ENCODE measurements around the gene NOL8.

NOL8 gene

DNA sequence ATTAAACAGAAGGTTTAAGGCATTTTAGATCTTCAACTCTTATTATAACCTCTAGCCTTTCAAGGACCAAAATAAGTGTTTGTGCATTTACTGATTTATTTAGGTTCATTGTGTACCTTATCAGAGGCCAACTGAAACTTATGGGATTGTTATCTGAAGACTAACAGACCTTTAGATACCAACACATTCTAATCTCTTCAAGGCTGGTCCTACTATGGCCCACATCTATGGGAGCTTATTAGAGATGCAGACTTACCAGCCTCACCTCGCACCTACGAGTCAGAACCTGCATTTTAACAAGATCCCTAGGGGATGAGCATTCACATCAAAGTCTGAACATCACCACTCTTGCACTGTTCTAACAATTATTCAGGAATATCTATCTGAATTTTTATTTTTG lies 33.6 kb downstream of the NOL8 start:
- Histone ChIP-seq H3K4me1 (ENCODE audit: insufficient read depth, low read length) (peaks cover 18% of the 10 kb centered on the region), H3K4me3 (ENCODE audit: low read depth in 1 of 2, low read length in 2 of 2) (no peak overlapping the region), H3K27ac (ENCODE audit: low read depth, low read length) (no peak overlapping the region), H3K9ac (ENCODE audit: low read length) (no peak overlapping the region), H3K36me3 (ENCODE audit: insufficient read depth, low read length) (no peaks in the 10 kb centered on the region), H3K9me3 (ENCODE audit: low read length) (no peaks in the 10 kb centered on the region), H3K27me3 (ENCODE audit: control insufficient read depth in 1 of 2, insufficient read depth in 2 of 2, low read length in 2 of 2) (no peaks in the 10 kb centered on the region)

DNA sequence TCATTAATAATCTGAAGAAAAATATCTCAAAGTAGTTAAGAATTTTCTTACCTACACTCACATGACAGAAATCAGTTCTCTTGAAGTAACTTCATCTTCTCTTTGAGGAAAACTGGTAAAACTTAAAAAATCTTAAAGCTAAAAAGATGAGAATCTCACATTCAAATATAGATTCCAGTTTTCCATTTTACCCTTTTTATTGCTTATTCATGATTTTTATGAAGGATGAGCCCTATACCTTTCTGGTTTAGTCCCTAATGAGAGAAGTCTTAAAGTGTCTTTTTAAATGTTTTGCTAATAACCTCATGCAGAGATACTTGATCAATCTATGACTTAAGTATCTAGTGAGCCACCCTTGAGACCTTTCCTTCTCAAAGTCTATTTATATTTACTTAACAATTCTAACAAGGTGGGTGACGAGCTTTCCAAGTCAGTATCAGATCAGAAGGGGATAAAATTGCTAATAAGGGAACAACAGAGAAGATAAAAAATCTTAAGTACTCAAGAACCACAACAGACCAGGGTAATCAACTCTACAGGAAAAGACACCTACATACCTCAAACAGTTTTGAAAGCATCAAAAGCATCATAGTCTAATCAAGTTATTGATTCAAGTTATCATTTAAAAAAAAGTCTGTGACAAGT lies 34.2 kb downstream of the NOL8 start:
- Histone ChIP-seq H3K4me3 (ENCODE audit: low read depth in 1 of 2, low read length in 2 of 2) (no peak overlapping the region), H3K9ac (ENCODE audit: low read length) (no peak overlapping the region), H3K9me3 (ENCODE audit: low read length) (no peaks in the 10 kb centered on the region), H3K27ac (ENCODE audit: low read depth, low read length) (no peak overlapping the region), H3K4me1 (ENCODE audit: insufficient read depth, low read length) (peaks cover 18% of the 10 kb centered on the region), H3K27me3 (ENCODE audit: control insufficient read depth in 1 of 2, insufficient read depth in 2 of 2, low read length in 2 of 2) (no peaks in the 10 kb centered on the region), H3K36me3 (ENCODE audit: insufficient read depth, low read length) (no peaks in the 10 kb centered on the region)

DNA sequence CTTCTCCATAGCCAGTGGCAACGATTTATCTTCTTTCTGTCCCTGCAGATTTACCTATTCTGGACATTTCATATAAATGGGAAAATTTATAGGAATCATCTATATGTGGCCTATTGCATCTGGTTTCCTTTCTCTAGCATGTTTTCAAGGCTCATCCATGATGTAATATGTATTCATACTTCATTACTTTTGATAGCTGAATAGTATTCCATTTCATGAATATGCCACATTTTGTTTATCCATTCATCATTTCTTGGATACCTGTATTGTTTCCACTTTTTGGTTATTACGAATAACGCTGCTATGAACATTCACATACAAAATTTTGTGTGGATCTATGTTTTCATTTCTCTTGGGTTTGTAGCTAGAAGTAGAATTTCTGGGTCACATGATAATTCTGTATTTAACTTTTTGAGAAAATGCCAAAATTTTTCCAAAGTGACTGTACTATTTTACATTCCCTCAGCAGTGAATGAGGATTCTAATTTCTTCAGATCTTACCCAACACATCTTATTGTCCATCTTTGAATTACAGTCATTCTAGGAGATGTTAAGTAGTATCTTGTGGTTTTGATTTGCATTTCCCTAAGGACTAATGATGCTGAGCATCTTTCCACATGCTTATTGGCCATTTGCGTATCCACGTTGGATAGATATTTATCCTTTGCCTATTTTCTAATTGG lies 35.3 kb downstream of the NOL8 start:
- H3K4me3 ChIP-seq (ENCODE audit: low read depth in 1 of 2, low read length in 2 of 2) = no peak overlapping the region
- no peak overlapping the region for H3K27ac ChIP-seq (ENCODE audit: low read depth, low read length)
- H3K36me3 ChIP-seq (ENCODE audit: insufficient read depth, low read length) = peaks cover 9% of the 10 kb centered on the region
- H3K27me3 ChIP-seq (ENCODE audit: control insufficient read depth in 1 of 2, insufficient read depth in 2 of 2, low read length in 2 of 2) = no peaks in the 10 kb centered on the region
- H3K4me1 ChIP-seq (ENCODE audit: insufficient read depth, low read length) = peaks cover 18% of the 10 kb centered on the region
- no peaks in the 10 kb centered on the region for H3K9me3 ChIP-seq (ENCODE audit: low read length)
- no peak overlapping the region for H3K9ac ChIP-seq (ENCODE audit: low read length)

DNA sequence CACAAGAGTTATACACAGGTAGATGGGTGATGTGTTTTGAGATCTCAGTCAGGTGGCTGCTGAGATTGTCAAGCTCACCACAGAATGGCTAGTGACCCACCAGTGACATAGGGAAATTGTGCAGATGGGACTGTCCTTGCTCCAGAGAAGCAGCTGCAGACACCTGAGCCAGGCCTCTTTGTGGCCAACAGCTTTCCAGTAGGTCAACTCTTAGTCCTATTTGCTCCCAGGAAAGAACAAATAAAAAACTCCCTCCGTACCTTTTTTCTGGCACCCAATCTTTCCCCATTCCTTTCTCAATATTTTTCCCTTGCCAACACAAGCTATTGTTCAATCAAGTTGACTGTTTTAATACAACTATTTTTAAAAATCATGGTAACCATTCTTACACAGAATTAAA lies 45.8 kb downstream of the NOL8 start:
- Histone ChIP-seq H3K4me1 (ENCODE audit: insufficient read depth, low read length) (no peaks in the 10 kb centered on the region), H3K36me3 (ENCODE audit: insufficient read depth, low read length) (peaks cover 72% of the 10 kb centered on the region), H3K27ac (ENCODE audit: low read depth, low read length) (no peak overlapping the region), H3K9ac (ENCODE audit: low read length) (no peak overlapping the region), H3K4me3 (ENCODE audit: low read depth in 1 of 2, low read length in 2 of 2) (no peak overlapping the region), H3K27me3 (ENCODE audit: control insufficient read depth in 1 of 2, insufficient read depth in 2 of 2, low read length in 2 of 2) (no peaks in the 10 kb centered on the region), H3K9me3 (ENCODE audit: low read length) (no peaks in the 10 kb centered on the region)

DNA sequence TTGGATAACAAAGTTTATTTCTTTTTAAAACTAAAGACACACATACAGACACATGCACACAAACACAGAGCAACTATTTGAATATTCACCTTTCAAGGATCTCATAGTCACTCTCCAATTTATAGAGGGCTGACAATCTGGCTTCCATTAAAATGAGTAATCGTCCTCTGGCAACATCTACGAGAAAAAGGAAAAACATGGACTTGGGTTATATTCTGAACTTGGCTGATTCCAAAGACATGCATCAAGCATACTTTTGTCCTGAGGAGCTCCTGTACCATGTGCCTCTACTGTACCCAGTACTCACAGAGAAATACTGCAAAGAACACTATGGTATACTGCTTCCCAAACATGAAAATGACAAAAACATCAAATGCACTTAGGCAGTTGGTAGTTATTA lies 47.0 kb downstream of the NOL8 start:
- Histone ChIP-seq H3K9ac (ENCODE audit: low read length) (no peak overlapping the region), H3K36me3 (ENCODE audit: insufficient read depth, low read length) (peaks cover 70% of the 10 kb centered on the region), H3K27ac (ENCODE audit: low read depth, low read length) (no peak overlapping the region), H3K9me3 (ENCODE audit: low read length) (no peaks in the 10 kb centered on the region), H3K4me3 (ENCODE audit: low read depth in 1 of 2, low read length in 2 of 2) (no peak overlapping the region), H3K4me1 (ENCODE audit: insufficient read depth, low read length) (no peaks in the 10 kb centered on the region), H3K27me3 (ENCODE audit: control insufficient read depth in 1 of 2, insufficient read depth in 2 of 2, low read length in 2 of 2) (no peaks in the 10 kb centered on the region)

DNA sequence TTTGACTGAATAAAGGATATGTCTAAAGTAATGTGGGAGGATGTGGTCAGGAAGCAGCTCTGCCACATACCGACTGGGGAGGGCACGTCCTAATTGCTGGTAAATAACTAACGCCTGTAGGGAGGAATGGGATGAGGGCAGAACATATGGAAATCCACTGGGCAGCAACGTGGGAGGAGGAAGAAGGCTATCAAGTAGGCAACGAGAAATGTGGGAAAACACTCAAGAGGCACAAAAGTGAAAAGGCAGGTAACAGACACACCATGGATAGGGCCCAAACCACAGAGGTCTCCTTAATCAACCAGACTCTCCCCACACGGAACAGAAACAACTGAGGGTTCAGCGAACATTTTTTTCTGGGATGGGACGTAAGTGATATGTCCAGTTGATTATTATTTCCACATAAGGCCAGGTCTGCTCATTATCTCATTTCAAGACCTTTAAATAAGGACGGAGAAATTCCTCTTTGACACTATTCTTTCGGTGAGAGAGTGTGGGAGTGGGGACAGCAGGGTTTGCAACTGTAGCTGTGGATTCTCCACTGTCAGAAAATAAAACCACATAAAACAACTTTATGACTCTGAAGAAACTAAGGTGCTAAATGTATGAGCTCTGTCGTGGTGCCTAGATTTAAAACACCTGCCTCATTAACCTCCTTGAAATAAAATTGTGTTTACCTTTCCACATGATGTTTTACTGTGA lies 48.7 kb downstream of the NOL8 start:
- H3K4me3 ChIP-seq (ENCODE audit: low read depth in 1 of 2, low read length in 2 of 2) = no peak overlapping the region
- peaks cover 73% of the 10 kb centered on the region for H3K36me3 ChIP-seq (ENCODE audit: insufficient read depth, low read length)
- H3K27ac ChIP-seq (ENCODE audit: low read depth, low read length) = no peak overlapping the region
- no peaks in the 10 kb centered on the region for H3K9me3 ChIP-seq (ENCODE audit: low read length)
- no peaks in the 10 kb centered on the region for H3K4me1 ChIP-seq (ENCODE audit: insufficient read depth, low read length)
- no peaks in the 10 kb centered on the region for H3K27me3 ChIP-seq (ENCODE audit: control insufficient read depth in 1 of 2, insufficient read depth in 2 of 2, low read length in 2 of 2)
- H3K9ac ChIP-seq (ENCODE audit: low read length) = no peak overlapping the region

DNA sequence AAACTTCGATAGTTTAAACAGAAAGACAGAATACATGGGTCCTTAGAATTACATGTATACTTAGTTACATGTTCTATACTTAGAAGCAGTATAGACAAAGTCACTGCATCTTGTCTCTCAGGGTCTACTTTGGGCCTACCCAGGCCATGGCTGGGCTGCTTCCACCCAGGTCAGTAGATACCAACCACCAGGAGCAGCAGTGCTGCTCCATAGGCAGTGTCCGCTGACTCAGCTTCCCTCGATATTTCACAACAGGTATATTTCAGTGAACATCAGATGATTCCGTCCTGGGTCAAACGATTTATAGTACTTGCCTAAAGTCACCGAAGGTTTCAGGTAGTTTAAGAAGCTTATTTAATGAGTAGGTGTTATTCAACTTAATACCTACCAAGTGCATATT lies 49.6 kb downstream of the NOL8 start:
- Histone ChIP-seq H3K4me3 (ENCODE audit: low read depth in 1 of 2, low read length in 2 of 2) (no peak overlapping the region), H3K4me1 (ENCODE audit: insufficient read depth, low read length) (no peaks in the 10 kb centered on the region), H3K27ac (ENCODE audit: low read depth, low read length) (no peak overlapping the region), H3K27me3 (ENCODE audit: control insufficient read depth in 1 of 2, insufficient read depth in 2 of 2, low read length in 2 of 2) (no peaks in the 10 kb centered on the region), H3K9me3 (ENCODE audit: low read length) (no peaks in the 10 kb centered on the region), H3K36me3 (ENCODE audit: insufficient read depth, low read length) (peaks cover 75% of the 10 kb centered on the region), H3K9ac (ENCODE audit: low read length) (no peak overlapping the region)

DNA sequence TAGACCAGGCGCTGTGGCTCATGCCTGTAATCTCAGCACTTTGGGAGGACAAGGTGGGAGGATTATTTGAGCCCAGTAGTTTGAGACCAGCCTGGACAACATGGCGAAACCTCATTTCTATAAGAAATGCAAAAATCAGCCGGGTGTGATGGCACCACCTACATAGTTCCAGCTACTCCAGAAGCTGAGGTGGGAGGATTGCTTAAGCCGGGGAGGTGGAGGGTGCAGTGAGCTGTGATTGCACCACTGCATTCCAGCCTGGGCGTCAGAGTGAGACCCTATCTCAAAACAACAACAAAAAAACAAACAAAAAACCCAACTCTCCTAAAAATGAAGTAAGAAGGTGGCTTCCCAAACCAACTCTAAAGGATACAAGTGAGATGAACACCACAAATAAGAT lies 54.6 kb downstream of the NOL8 start:
- H3K27me3 ChIP-seq (ENCODE audit: control insufficient read depth in 1 of 2, insufficient read depth in 2 of 2, low read length in 2 of 2) = no peaks in the 10 kb centered on the region
- no peak overlapping the region for H3K27ac ChIP-seq (ENCODE audit: low read depth, low read length)
- H3K36me3 ChIP-seq (ENCODE audit: insufficient read depth, low read length) = peaks cover 83% of the 10 kb centered on the region

DNA sequence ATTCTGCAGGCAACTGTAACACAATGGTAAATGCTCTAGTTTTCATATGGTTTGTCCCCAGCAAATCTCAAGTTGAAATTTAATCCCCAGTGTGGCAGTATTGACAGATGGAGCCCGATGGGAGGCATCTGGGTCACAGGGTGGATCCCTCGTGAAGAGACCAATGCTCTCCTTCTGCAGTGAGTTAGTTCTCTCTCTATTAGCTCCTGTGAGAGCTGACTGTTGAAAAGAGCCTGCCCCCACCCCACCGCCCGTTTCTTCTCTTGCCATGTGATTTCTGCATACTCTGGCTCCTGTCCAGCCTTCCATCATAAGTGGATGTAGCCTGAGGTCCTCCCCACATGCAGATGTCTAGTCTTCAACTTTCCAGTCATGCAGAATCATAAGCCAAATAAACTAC lies 58.7 kb downstream of the NOL8 start:
- H3K4me3 ChIP-seq (ENCODE audit: low read depth in 1 of 2, low read length in 2 of 2) = no peak overlapping the region
- no peak overlapping the region for H3K9ac ChIP-seq (ENCODE audit: low read length)
- no peaks in the 10 kb centered on the region for H3K27me3 ChIP-seq (ENCODE audit: control insufficient read depth in 1 of 2, insufficient read depth in 2 of 2, low read length in 2 of 2)
- no peaks in the 10 kb centered on the region for H3K9me3 ChIP-seq (ENCODE audit: low read length)
- H3K4me1 ChIP-seq (ENCODE audit: insufficient read depth, low read length) = no peaks in the 10 kb centered on the region
- H3K36me3 ChIP-seq (ENCODE audit: insufficient read depth, low read length) = peaks cover 90% of the 10 kb centered on the region
- H3K27ac ChIP-seq (ENCODE audit: low read depth, low read length) = no peak overlapping the region

More for the DNA sequence above, 54.6 kb downstream of the NOL8 start:
- Histone ChIP-seq H3K9me3 (ENCODE audit: low read length) (no peaks in the 10 kb centered on the region), H3K9ac (ENCODE audit: low read length) (no peak overlapping the region), H3K4me3 (ENCODE audit: low read depth in 1 of 2, low read length in 2 of 2) (no peak overlapping the region), H3K4me1 (ENCODE audit: insufficient read depth, low read length) (no peaks in the 10 kb centered on the region)

DNA sequence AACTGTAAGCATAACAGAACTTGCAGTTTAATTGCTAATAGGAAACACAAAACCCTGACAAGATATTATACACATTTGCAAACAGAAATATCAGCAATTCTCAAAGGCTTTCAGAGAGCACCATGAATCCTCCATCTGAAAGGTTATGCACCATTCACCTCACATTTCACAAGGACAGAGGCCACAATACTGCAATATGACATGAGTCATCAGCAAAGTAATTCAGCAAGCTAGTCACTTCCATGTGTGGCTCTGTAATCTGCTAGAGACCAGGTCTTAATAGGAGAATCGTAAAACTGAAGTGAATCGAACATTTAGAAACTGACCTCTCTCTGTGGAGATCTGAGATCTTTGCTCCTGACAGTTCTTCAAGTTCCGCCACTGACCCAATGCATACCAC lies 60.0 kb downstream of the NOL8 start:
- Histone ChIP-seq H3K27me3 (ENCODE audit: control insufficient read depth in 1 of 2, insufficient read depth in 2 of 2, low read length in 2 of 2) (no peaks in the 10 kb centered on the region), H3K4me1 (ENCODE audit: insufficient read depth, low read length) (no peaks in the 10 kb centered on the region), H3K9me3 (ENCODE audit: low read length) (no peaks in the 10 kb centered on the region), H3K9ac (ENCODE audit: low read length) (no peak overlapping the region), H3K4me3 (ENCODE audit: low read depth in 1 of 2, low read length in 2 of 2) (no peak overlapping the region), H3K27ac (ENCODE audit: low read depth, low read length) (no peak overlapping the region), H3K36me3 (ENCODE audit: insufficient read depth, low read length) (peaks cover 91% of the 10 kb centered on the region)

DNA sequence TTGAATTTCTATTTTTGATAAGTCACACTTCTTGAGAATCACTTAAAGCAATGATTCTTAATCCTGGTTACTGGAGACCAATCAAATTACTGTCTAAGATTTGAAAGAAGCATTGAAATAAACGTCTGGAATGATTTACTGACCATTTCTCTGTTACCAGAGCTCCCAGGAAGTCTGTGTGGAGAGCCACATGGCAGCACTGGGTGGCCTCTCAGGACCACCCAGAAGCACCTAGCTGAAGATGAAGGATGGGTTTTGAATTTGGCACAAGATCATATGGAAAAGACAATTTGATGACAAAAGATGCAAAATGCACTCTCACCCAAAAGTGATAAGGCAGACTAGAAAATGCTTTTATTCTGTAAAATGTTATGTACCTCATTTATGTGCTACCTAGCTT lies 62.0 kb downstream of the NOL8 start:
- peaks cover 90% of the 10 kb centered on the region for H3K36me3 ChIP-seq (ENCODE audit: insufficient read depth, low read length)
- no peaks in the 10 kb centered on the region for H3K9me3 ChIP-seq (ENCODE audit: low read length)
- H3K4me1 ChIP-seq (ENCODE audit: insufficient read depth, low read length) = no peaks in the 10 kb centered on the region
- no peak overlapping the region for H3K9ac ChIP-seq (ENCODE audit: low read length)
- H3K27ac ChIP-seq (ENCODE audit: low read depth, low read length) = no peak overlapping the region
- H3K4me3 ChIP-seq (ENCODE audit: low read depth in 1 of 2, low read length in 2 of 2) = no peak overlapping the region
- H3K27me3 ChIP-seq (ENCODE audit: control insufficient read depth in 1 of 2, insufficient read depth in 2 of 2, low read length in 2 of 2) = no peaks in the 10 kb centered on the region
